Sigmoid colon (tissue), 7 donors: Measurements from ENCODE around the gene EFHD2. TPM values are rescaled to one million over a fixed set of nuclear protein-coding genes. Genes with fewer than 3 reads are reported as not detected.
A peak's percentile ranks its signal among the peaks of the same experiment; 100 is the strongest.
"Not testable (repeated sequence)": the region's sequence is repeated elsewhere in the genome, so short reads cannot be mapped to it uniquely, and the experiment has no call there.

Experiments
- DNase-seq: peaks from one replicate; pipeline ENCODE4 v3.0.0-alpha.2; 2019
- H3K27ac ChIP-seq, 4 donors: fragments of 200-600 bp; sonication (generic); one replicate each; pipeline ENCODE4 v1.5.1; 2016 to 2019; ENCODE audit warnings: mild to moderate bottlenecking in 1 of 4
- H3K27me3 ChIP-seq, 3 donors: fragments of 200-600 bp; sonication (generic); one replicate each; pipeline ENCODE4 v1.5.1; 2019; ENCODE audit warnings: mild to moderate bottlenecking in 1 of 3
- H3K36me3 ChIP-seq, 4 donors: fragments of 200-600 bp; sonication (generic); one replicate each; pipeline ENCODE4 v1.5.1; 2016 to 2019
- H3K4me1 ChIP-seq, 4 donors: fragments of 200-600 bp; sonication (generic); one replicate each; pipeline ENCODE4 v1.5.1; 2017 to 2019
- H3K4me3 ChIP-seq, 4 donors: fragments of 200-600 bp; sonication (generic); one replicate each; pipeline ENCODE4 v1.5.1; 2017 to 2019; ENCODE audit warnings: mild to moderate bottlenecking in 2 of 4, moderate library complexity in 1 of 4
- H3K9me3 ChIP-seq, 4 donors: fragments of 200-600 bp in 3 of 4; sonication (generic) in 3 of 4; one replicate each; pipeline versions ENCODE4 v1.5.1 to v1.6.1; 2013 to 2019
- EP300 ChIP-seq, 4 donors: sonication (generic); formaldehyde crosslinking; IDR thresholded peaks; one replicate each; pipeline ENCODE4 v1.6.1; 2017; ENCODE audit warnings: antibody characterized with exemption in 4 of 4
- POLR2A ChIP-seq, 2 donors: fragments of 450-650 bp; IDR thresholded peaks; one replicate each; pipeline ENCODE4 v1.6.1; 2016; ENCODE audit warnings: antibody characterized with exemption in 2 of 2, mild to moderate bottlenecking in 2 of 2, moderate library complexity in 2 of 2
- POLR2AphosphoS5 ChIP-seq, 4 donors: sonication (generic); formaldehyde crosslinking; IDR thresholded peaks; one replicate each; pipeline ENCODE4 v1.6.1; 2017; ENCODE audit warnings: antibody characterized with exemption in 4 of 4
- WGBS, 2 donors: extraction: QIAGEN DNeasy Blood & Tissue Kit; methylation state at CpG; one replicate each; pipeline ENCODE4 v1.1.7; 2013; 5-methylcytosine and 5-hydroxymethylcytosine counted together
- intact Hi-C: fragments of 100-400 bp; cut with DNase I; formaldehyde crosslinking; loops from one replicate; pipeline ENCODE4 v1.15.1; 2023
- polyA plus RNA-seq, 3 donors: library from polyadenylated mRNA; stranded (reverse); fragments of 200-250 nt; gene quantifications; one replicate each; pipeline ENCODE4 v1.2.3, GENCODE V29; 2013
- total RNA-seq, 4 donors: library from RNA; depleted of rRNA; stranded (reverse); fragments of >200 nt; gene quantifications; one replicate each; pipeline ENCODE4 v1.1.0, GENCODE V29; 2016
- TF ChIP-seq, protein P1 (sequence below), 4 experiments: fragments of 450-650 bp in 3 of 4; fragments of 200-600 bp in 1 of 4; IDR thresholded peaks; one replicate each; pipeline ENCODE4 v1.5.1; 2016 to 2019; ENCODE audit warnings: antibody characterized with exemption in 4 of 4, mild to moderate bottlenecking in 3 of 4, moderate library complexity in 2 of 4
- donor health status: healthy with polysubstance abuse.
- donor health status: Bipolar disorder and iron deficiency.
- donor health status: healthy.

EFHD2 gene
- total and polyA plus RNA-seq, 7 donors = 32.7 to 181 (median 47.4) TPM

DNA sequence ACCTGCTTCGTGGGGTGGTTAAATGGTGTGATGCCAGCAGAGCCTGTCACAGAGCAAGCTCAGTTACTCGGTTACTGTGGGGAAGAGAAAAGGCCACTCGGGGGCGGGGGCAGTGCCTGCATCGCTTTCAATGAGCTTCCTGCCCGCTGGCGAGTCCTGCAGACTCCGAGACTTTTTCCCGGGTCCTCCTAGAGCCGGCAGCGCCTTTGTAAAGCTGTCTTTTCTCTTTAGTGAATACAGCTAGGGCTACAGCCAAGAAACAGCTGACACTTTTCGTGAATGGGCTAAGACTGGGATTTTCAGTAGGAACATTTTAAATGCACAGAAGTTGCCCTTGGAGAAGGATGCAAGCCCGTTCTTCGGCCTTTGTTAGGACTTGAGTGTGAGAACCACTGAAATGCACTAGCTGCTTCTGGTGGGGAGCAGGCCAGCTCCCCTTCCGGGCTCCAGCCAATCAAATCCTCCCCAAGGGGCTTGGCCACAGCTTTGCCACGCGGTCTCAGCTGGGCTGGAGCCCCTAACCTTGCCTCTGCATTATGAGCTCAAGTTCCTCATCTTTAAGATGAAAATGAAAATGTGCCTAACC is 23.4 kb upstream of the EFHD2 start:
- H3K27ac ChIP-seq = no peak overlapping the region
- no peaks in the 10 kb centered on the region for H3K9me3 ChIP-seq
- intact Hi-C loops = no loop called here
- TF ChIP-seq EP300 (IDR thresholded peaks at IDR 0.05) = no peak
- TF ChIP-seq POLR2A (IDR thresholded peaks at IDR 0.05) = no peak
- peak overlapping the region in 1 of 4 donors; percentile 16 for H3K4me3 ChIP-seq
- DNase-seq = no peak
- peaks cover 0 to 18% (median 7%) of the 10 kb centered on the region in 4 donors for H3K4me1 ChIP-seq
- H3K27me3 ChIP-seq = no peaks in the 10 kb centered on the region
- no peaks in the 10 kb centered on the region for H3K36me3 ChIP-seq
- WGBS, 2 donors = 36 to 80% methylated on average over 17 of the region's 17 CpGs

- intact Hi-C loops = no loop called here
- no peaks in the 10 kb centered on the region for H3K9me3 ChIP-seq
- H3K4me3 ChIP-seq = no peak overlapping the region
- no peak for DNase-seq
- H3K27ac ChIP-seq = no peak overlapping the region
- 59 to 79% methylated on average over 15 of the region's 15 CpGs for WGBS, 2 donors
- TF ChIP-seq POLR2A (IDR thresholded peaks at IDR 0.05) (no peak), POLR2AphosphoS5 (IDR thresholded peaks at IDR 0.05) (no peak), EP300 (IDR thresholded peaks at IDR 0.05) (no peak)
- TF ChIP-seq, protein P1, sequence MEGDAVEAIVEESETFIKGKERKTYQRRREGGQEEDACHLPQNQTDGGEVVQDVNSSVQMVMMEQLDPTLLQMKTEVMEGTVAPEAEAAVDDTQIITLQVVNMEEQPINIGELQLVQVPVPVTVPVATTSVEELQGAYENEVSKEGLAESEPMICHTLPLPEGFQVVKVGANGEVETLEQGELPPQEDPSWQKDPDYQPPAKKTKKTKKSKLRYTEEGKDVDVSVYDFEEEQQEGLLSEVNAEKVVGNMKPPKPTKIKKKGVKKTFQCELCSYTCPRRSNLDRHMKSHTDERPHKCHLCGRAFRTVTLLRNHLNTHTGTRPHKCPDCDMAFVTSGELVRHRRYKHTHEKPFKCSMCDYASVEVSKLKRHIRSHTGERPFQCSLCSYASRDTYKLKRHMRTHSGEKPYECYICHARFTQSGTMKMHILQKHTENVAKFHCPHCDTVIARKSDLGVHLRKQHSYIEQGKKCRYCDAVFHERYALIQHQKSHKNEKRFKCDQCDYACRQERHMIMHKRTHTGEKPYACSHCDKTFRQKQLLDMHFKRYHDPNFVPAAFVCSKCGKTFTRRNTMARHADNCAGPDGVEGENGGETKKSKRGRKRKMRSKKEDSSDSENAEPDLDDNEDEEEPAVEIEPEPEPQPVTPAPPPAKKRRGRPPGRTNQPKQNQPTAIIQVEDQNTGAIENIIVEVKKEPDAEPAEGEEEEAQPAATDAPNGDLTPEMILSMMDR (IDR thresholded peaks at IDR 0.05) = no peak
- peaks cover 0 to 18% (median 7%) of the 10 kb centered on the region in 4 donors for H3K4me1 ChIP-seq
- H3K27me3 ChIP-seq = no peaks in the 10 kb centered on the region
- no peaks in the 10 kb centered on the region for H3K36me3 ChIP-seq
Observed at GRCh38 chr1:15388201-15388880, 21.3 kb upstream of the EFHD2 start.

DNA sequence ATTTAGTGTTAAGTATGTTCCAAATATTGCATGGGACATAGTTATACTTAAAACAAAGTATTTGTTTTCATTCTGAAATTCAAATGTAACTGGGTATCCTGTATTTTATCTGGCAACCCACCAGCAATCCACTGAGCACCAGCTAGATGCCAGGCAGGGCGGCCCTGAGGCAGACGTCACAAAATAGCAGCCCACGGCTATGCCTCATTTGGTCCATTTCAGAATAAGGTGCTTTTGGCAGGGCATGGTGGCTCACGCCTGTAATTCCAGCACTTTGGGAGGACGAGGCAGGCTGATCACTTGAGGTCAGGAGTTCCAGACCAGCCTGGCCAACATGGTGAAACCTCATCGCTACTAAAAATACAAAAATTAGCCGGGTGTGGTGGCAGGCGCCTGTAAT is 19.9 kb upstream of the EFHD2 start:
- H3K27ac ChIP-seq, H3K36me3 ChIP-seq, intact Hi-C loops, DNase-seq, H3K4me3 ChIP-seq, H3K9me3 ChIP-seq, H3K27me3 ChIP-seq: not testable (repeated sequence)
- peaks cover 0 to 15% (median 7%) of the 10 kb centered on the region in 4 donors for H3K4me1 ChIP-seq
- WGBS, 2 donors = 94 to 95% methylated on average over 8 of the region's 8 CpGs

GRCh38 chr1:15390667-15391066 is 19.0 kb upstream of the EFHD2 start:
- Histone ChIP-seq H3K4me3 (no peak overlapping the region), H3K4me1 (peaks cover 0 to 15% (median 7%) of the 10 kb centered on the region in 4 donors), H3K27ac (no peak overlapping the region), H3K36me3 (no peaks in the 10 kb centered on the region), H3K9me3 (no peaks in the 10 kb centered on the region), H3K27me3 (no peaks in the 10 kb centered on the region)
- WGBS, 2 donors = 90 to 93% methylated on average over 8 of the region's 8 CpGs
- DNase-seq = no peak
- intact Hi-C loops = no loop called here
- TF ChIP-seq POLR2AphosphoS5 (IDR thresholded peaks at IDR 0.05) = no peak
- TF ChIP-seq EP300 (IDR thresholded peaks at IDR 0.05) = no peak
- TF ChIP-seq POLR2A (IDR thresholded peaks at IDR 0.05) = no peak
- TF ChIP-seq, protein P1 (IDR thresholded peaks at IDR 0.05) = no peak

DNA sequence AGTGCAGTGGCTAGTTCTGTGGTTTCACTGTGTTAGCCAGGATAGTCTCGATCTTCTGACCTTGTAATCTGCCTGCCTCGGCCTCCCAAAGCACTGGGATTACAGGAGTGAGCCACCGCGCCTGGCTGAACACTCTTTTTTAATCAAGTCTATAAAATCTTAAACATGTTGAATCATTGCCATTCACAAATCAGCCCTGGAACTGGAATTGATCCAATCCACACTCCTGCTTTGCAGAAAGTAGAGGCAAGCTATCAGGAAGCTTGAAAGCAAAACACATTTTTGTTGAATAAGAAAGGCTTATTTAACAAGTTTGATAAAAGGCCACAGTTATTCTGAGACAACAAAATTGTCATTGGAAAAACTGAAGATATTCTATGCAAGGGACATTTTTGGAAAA is 18.3 kb upstream of the EFHD2 start:
- H3K9me3 ChIP-seq = no peaks in the 10 kb centered on the region
- intact Hi-C loops = no loop called here
- H3K27me3 ChIP-seq = no peaks in the 10 kb centered on the region
- 16 to 63% methylated on average over 4 of the region's 4 CpGs for WGBS, 2 donors
- H3K27ac ChIP-seq = no peak overlapping the region
- H3K36me3 ChIP-seq = no peaks in the 10 kb centered on the region
- peaks cover 0 to 9% (median 2%) of the 10 kb centered on the region in 4 donors for H3K4me1 ChIP-seq
- no peak for TF ChIP-seq POLR2A (IDR thresholded peaks at IDR 0.05)
- no peak overlapping the region for H3K4me3 ChIP-seq
- DNase-seq = no peak

DNA sequence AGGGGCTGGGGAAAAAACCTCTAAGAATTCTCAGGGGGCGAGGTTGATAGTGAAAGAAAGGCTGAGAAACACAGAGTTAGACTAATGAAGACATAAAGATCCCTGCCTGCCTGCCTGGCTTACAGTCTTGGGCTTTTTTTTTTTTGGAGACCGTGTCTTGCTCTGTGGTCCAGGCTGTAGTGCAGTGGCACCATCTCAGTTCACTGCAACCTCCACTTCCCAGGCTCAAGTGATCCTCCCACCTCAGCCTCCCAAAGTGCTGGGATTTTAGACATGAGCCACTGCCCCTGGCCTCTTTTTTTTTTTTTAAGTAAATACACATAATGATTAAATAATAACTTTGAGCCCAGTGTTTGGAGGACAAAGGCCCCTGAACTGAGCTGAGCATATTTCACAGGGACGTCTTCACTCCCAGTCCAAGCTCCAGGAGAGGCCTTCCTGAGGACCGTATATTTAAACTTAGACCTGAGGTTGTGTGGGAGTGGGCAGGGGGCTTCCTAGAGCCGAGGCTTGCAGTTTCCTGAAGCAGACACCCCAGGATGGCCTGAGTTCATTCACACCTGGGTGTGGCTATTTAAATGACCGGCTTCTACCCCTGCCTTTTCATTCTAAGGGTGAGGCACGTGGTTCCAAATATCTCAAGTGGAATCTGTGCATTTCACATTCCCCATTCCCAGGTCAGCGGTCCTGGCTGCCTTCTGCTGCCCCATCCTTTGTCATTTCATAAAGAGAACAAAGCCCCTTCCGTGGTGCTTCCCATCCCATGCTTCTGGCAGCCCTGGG is 16.0 kb upstream of the EFHD2 start:
- Histone ChIP-seq H3K27ac (no peak overlapping the region), H3K36me3 (no peaks in the 10 kb centered on the region), H3K27me3 (no peaks in the 10 kb centered on the region), H3K4me1 (peaks cover 0 to 6% (median 0%) of the 10 kb centered on the region in 4 donors), H3K9me3 (no peaks in the 10 kb centered on the region), H3K4me3 (no peak overlapping the region)
- 43 to 68% methylated on average over 9 of the region's 9 CpGs for WGBS, 2 donors
- intact Hi-C loops = no loop called here
- TF ChIP-seq POLR2AphosphoS5 (IDR thresholded peaks at IDR 0.05) = no peak
- no peak for TF ChIP-seq EP300 (IDR thresholded peaks at IDR 0.05)
- TF ChIP-seq, protein P1 (IDR thresholded peaks at IDR 0.05) = no peak
- TF ChIP-seq POLR2A (IDR thresholded peaks at IDR 0.05) = no peak
- no peak for DNase-seq
